Thoracic aorta (tissue), 2 donors: Measurements from ENCODE around the gene ZNF503. TPM values are rescaled to one million over a fixed set of nuclear protein-coding genes. Genes with fewer than 3 reads are reported as not detected.

Experiments used
- ATAC-seq: fragments of 150-250 bp; one replicate; pipeline ENCODE4 v1.8.0; 2017; ENCODE audit warnings: low read depth; ENCODE audit not compliant: insufficient number of reproducible peaks, low FRiP score
- DNase-seq: peaks from one replicate; pipeline ENCODE4 v3.0.0-alpha.2; 2020; ENCODE audit warnings: low spot score
- H3K27ac ChIP-seq, 2 donors: fragments of 200-600 bp; sonication (generic); 1 replicate in 1 of 2; 2 replicates in 1 of 2; pipeline ENCODE4 v1.5.1; 2016; ENCODE audit warnings: mild to moderate bottlenecking in 2 of 2, moderate library complexity in 2 of 2
- H3K27me3 ChIP-seq: fragments of 200-600 bp; sonication (generic); replicated peaks from 2 replicates; pipeline ENCODE4 v1.6.0; 2016; ENCODE audit warnings: mild to moderate bottlenecking; ENCODE audit not compliant: insufficient read depth
- H3K36me3 ChIP-seq: fragments of 200-600 bp; sonication (generic); one replicate; pipeline ENCODE4 v1.5.1; 2016
- H3K4me1 ChIP-seq, 2 donors: fragments of 200-600 bp; sonication (generic); 1 replicate in 1 of 2; 2 replicates in 1 of 2; pipeline versions ENCODE4 v1.5.1 to v1.6.0; 2016; ENCODE audit warnings: low read depth in 2 of 2, mild to moderate bottlenecking in 1 of 2; ENCODE audit not compliant: control insufficient read depth in 1 of 2
- H3K4me3 ChIP-seq: fragments of 200-600 bp; sonication (generic); 2 replicates; pipeline ENCODE4 v1.5.1; 2016; ENCODE audit warnings: mild to moderate bottlenecking
- H3K9me3 ChIP-seq: fragments of 200-600 bp; sonication (generic); 2 replicates; pipeline ENCODE4 v1.5.1; 2016
- total RNA-seq, 2 donors: library from RNA; depleted of rRNA; stranded (reverse); fragments of >200 nt; gene quantifications; one replicate each; pipeline versions ENCODE4 v1.1.0 to v1.2.3, GENCODE V29; 2016
- TF ChIP-seq, protein P1 (sequence below): fragments of 200-600 bp; sonication (generic); IDR thresholded peaks from one replicate; pipeline ENCODE4 v1.5.1; 2019; ENCODE audit warnings: antibody characterized with exemption

Gene ZNF503
- total RNA-seq, 2 donors from 2014 or later = 28.8 to 42.3 TPM

DNA sequence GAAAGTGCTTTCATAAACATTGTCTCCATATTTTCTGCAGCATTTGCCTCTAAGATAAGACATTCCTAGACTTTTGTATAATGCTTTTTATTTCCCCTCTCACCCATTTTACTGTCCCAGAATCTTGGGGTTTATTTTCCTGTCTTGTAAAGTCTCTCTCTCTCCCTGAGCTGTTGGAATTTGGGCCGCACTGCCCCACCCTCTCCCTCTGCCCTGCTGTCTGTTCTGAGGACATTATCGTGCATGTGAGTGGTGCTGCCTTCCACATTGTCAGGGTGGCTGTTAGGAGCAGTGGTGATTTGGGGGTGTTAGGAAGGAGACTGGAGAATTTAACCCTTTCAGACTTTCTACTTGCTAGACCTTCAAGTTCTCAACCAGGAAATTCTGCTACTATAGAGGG, 46.6 kb upstream of the ZNF503 start:
- ATAC-seq (no peak), DNase-seq (no peak)
- no peaks in the 10 kb centered on the region for H3K36me3 ChIP-seq
- H3K27me3 ChIP-seq = no peaks in the 10 kb centered on the region
- no peak overlapping the region for H3K4me3 ChIP-seq
- H3K4me1 ChIP-seq = peaks cover 6 to 20% of the 10 kb centered on the region in 2 donors
- TF ChIP-seq, protein P1, sequence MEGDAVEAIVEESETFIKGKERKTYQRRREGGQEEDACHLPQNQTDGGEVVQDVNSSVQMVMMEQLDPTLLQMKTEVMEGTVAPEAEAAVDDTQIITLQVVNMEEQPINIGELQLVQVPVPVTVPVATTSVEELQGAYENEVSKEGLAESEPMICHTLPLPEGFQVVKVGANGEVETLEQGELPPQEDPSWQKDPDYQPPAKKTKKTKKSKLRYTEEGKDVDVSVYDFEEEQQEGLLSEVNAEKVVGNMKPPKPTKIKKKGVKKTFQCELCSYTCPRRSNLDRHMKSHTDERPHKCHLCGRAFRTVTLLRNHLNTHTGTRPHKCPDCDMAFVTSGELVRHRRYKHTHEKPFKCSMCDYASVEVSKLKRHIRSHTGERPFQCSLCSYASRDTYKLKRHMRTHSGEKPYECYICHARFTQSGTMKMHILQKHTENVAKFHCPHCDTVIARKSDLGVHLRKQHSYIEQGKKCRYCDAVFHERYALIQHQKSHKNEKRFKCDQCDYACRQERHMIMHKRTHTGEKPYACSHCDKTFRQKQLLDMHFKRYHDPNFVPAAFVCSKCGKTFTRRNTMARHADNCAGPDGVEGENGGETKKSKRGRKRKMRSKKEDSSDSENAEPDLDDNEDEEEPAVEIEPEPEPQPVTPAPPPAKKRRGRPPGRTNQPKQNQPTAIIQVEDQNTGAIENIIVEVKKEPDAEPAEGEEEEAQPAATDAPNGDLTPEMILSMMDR = no peak
- no peak overlapping the region for H3K27ac ChIP-seq
- peaks cover 6% of the 10 kb centered on the region for H3K9me3 ChIP-seq

DNA sequence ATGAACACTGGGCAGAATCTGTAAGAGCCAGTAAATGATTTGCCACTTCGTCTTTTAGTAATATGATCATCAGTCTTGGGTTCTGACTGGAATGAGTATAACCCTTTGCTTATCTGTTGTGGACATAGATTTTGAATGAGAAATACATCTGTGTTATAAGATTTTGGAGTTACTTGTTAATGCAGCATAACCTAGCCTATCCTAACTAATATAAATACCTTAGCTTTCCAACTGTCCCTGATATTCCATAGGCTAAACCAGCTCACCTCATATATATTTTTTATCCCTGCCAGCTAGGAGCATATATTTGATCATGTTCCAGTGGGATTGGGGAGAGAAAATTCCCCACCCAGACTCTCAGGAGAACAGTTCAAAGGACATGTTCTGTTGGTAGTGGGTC, 44.9 kb upstream of the ZNF503 start:
- no peaks in the 10 kb centered on the region for H3K27me3 ChIP-seq
- H3K27ac ChIP-seq = no peak overlapping the region
- TF ChIP-seq, protein P1 = no peak
- H3K9me3 ChIP-seq = peaks cover 6% of the 10 kb centered on the region
- peaks cover 0 to 5% of the 10 kb centered on the region in 2 donors for H3K4me1 ChIP-seq
- DNase-seq (no peak), ATAC-seq (no peak)
- H3K4me3 ChIP-seq = no peak overlapping the region
- no peaks in the 10 kb centered on the region for H3K36me3 ChIP-seq

DNA sequence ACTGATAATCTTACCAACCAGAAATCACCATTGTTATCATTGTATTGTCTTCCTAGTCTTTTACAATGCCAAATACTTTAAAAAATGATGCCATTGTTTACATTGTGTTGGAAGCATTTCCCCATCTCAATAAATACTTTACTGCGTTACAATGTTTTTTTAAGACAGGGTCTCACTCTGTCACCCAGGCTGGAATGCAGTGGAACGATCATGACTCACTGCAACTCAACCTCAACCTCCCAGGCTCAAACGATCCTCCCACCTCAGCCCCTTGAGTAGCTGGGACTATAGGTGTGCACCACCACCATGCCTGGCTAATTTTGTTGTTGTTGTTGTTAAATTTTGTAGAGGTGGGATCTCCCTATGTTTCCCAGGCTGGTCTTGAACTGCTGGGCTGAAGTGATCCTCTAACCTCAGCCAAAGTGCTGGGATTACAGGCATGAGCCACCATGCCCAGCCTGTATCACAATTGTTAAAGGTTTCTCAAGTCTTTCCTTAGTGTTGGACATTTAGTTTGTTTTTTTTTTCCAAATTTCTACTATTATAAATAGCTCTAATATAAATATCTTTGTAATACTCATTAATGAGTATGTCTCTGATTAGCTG, 43.3 kb upstream of the ZNF503 start:
- Histone ChIP-seq H3K27me3 (no peaks in the 10 kb centered on the region), H3K4me1 (no peaks in the 10 kb centered on the region), H3K36me3 (no peaks in the 10 kb centered on the region), H3K4me3 (no peak overlapping the region), H3K9me3 (peaks cover 6% of the 10 kb centered on the region), H3K27ac (no peak overlapping the region)
- ATAC-seq (no peak), DNase-seq (no peak)
- TF ChIP-seq, protein P1 = no peak

DNA sequence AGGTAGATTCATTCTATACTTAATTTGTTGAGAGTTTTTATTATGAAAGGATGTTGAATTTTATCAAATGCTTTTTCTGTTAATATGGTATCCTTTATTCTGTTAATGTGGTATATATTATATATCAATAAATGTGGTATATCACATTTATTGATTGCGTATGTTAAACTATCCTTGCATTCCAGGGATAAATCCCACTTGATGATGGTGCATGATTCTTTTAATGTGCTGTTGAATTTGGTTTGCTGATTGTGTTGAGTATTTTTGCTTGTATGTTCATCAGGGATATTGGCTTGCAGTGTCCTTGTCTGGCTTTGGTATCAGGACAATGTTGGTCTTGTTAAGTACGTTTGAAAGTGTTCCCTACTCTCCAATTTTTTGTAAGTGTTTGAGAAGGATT, 41.8 kb upstream of the ZNF503 start:
- TF ChIP-seq, protein P1 = no peak
- H3K27ac ChIP-seq = no peak overlapping the region
- no peaks in the 10 kb centered on the region for H3K27me3 ChIP-seq
- H3K9me3 ChIP-seq = peaks cover 6% of the 10 kb centered on the region
- ATAC-seq (no peak), DNase-seq (no peak)
- no peak overlapping the region for H3K4me3 ChIP-seq
- no peaks in the 10 kb centered on the region for H3K4me1 ChIP-seq
- H3K36me3 ChIP-seq = no peaks in the 10 kb centered on the region

DNA sequence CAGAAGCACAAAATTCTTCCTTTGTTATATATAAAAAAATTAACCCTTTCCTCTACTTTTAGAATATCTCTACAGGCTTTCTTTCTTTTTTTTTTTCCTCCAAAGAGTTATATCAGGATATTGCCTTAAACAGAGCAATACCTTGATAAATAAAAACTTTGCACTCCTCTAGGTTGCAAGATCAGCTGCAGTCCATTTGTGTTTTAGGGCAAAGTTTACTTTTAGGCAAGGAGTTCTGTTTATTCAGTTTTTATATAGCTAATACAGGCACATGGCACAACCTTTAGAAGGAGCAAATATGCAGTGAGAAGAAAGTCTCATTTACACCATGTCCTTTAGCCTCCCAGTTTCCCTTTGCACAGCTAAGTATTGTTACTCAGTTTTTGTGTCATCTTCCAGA, 40.1 kb upstream of the ZNF503 start:
- H3K4me1 ChIP-seq = no peaks in the 10 kb centered on the region
- no peak for ATAC-seq
- no peak overlapping the region for H3K27ac ChIP-seq
- H3K36me3 ChIP-seq = no peaks in the 10 kb centered on the region
- H3K9me3 ChIP-seq = peaks cover 6% of the 10 kb centered on the region
- TF ChIP-seq, protein P1 = no peak
- no peaks in the 10 kb centered on the region for H3K27me3 ChIP-seq
- no peak overlapping the region for H3K4me3 ChIP-seq
- DNase-seq = no peak
